Measurements from ENCODE around the gene UTP20.

UTP20 gene

DNA sequence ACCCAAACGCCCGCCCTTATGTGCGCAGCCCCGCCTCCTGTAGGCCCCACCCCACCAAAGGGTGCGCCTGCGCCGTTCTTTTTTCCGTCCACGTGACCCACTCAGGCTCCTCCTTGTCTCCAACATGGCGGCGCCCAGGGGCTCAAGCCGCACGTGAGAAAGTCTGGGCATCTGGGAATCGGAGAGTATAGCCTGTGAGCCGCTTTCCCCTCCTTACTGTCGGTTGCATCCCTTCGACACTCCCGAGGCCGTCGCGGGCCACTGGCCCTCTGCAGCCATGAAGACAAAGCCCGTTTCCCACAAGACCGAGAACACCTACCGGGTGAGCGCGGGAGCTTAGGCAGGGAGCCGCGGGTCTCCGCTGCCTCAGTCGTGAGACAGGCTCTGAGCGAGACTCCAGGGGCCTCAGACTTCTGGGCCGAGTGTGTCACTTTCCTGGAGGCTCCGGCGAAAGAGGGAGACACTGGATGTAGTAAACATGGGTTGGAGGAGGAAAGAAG lies at the start of gene UTP20:
TSS of gene UTP20 (plus strand) at position 100 of the 500 bp plus-strand sequence. CDS start at position 278, 178 bp downstream.
- peak; percentile 82 to 93 for DNase-seq (ENCODE audit: extremely low read depth in 1 of 2, low read depth in 1 of 2)

DNA sequence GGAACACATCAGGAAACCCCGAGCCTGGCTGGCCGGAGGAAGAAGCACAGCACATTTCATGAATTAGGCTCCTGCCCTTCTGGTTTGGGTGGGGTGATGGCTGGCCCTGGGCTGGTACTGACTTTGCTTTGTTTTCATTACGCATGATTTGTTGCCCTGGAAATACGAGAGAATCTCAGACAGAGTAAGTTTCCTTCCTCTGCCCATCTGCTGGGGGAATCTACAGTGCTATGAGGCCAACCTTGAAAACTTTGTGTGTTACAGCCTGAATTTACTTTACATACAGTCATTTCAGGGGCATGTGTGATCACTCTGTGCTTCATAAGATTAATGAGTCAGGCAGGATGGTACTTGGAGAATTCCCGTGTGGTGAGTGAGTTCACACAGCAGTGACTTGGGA lies 49.4 kb upstream of the UTP20 start:
- no peak for DNase-seq (ENCODE audit: extremely low read depth in 1 of 2, low read depth in 1 of 2)

DNA sequence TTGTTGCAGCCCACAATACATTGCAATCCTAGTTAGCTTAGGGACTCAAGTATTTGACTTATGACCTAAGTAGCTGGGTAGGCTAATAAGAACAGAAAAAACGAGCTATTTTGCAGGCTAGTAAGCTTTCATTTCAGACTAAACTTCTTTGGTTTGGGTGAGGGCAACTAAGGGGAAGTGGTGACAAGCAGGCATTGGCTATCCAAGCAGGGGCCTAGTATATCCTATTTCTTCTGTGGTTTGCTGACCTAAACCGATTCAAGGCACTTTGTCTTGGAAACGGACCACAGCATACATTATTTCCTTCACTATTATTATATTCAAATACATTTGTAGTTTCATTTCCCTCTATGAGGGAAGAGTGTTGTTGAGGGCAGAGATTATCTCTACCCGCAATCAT lies 48.3 kb upstream of the UTP20 start:
- no peak for DNase-seq (ENCODE audit: extremely low read depth in 1 of 2, low read depth in 1 of 2)

DNA sequence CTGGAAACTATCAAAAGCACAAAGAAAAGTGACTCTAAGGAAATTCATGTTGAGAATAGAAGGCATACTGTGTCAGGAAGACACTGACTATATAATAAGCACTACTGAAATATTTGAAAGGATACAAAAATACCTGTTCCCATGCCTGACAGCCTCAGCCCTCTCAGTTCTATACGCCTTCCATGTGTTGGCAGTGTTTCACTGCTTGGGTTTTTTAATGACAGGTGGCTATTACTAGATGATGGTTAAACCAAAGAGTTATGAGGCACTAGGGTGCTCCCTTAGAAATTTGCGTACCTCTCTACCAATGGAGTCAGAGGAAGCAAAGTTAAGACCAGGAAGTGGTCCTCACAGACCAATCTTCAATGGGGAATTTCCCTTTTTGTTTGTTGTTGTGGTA lies 44.2 kb upstream of the UTP20 start:
- no peak for DNase-seq (ENCODE audit: extremely low read depth in 1 of 2, low read depth in 1 of 2)

DNA sequence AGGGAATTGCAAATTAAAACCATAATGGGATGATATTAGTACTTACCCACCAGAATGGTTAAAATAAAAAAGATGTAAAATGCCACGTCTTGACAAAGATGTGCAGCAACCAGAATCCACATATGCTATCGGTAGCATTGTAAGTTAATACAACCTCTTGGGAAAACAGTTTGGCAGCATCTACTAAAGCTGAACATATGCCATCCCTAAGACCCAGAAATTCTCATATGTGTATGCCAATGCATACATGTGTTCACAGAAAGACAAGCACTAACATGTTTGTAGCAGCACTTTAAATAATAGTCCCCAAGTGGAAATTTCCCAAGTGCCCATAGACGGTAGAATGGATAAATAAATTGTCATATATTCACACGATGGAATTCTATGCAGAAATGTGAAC lies 41.6 kb upstream of the UTP20 start:
- DNase-seq (ENCODE audit: extremely low read depth in 1 of 2, low read depth in 1 of 2): no peak

DNA sequence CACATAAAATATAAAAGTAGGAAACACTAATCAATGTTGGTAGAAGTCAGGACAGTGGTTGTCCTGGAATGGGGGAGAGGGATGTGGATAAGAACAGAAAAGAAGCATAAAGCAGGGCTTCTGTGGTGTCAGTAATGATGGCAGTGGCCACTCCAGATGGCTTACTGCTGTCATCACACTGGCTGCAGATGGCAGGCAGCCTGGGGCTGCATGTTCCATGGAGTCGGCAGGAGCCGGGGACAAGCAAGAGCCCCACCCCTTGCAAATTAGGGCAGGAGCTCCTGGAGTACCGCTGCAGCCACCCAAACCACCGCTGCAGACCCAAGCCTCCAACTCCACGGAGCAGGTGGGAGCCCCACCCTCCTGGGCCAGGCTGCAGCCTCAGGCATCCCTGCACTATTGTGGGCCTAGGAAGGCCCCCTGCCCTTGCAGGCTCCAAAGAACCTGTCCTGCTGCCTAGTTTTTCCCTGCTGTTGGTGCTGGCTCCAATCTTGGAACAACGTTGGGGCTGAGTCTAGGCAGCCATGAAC lies 41.0 kb upstream of the UTP20 start:
- no peak for DNase-seq (ENCODE audit: extremely low read depth in 1 of 2, low read depth in 1 of 2)

DNA sequence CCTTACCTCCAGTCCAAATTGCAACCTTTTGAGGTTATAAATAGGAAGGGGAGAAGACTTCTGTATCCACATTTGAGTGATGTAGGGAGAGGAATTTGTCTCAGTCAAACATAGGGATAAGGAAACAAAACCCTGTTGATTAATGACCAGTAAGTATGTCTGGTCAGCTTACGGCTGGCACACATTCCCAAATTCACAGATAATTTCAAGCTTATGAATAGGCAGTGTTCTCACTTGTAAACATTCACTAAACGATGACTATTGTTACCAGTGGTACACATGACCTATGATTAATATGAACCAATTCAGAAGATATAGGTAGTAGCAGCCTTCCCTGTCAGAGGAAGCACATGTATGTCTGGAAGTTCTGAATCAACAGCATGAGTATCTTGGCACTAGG lies 36.8 kb upstream of the UTP20 start:
- no peak for DNase-seq (ENCODE audit: extremely low read depth in 1 of 2, low read depth in 1 of 2)

DNA sequence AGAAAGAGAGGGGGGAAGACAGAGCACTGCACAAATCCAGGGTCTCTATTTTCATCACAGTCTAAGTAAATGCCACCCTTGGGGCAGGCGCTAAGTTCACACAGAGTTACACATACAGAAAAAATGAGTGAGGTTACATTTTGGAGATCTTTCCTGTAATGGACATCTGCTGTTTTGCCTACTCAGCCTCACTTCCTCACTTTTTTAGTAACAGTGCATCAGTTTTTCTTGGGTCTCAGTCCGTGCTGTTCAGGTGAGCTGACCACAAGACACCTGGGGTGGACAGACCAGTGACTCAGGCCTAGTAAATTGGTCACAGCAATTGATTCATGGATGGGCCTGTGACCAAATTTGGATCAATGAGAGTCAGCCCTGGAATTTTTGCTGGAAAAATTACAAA lies 36.3 kb upstream of the UTP20 start:
- no peak for DNase-seq (ENCODE audit: extremely low read depth in 1 of 2, low read depth in 1 of 2)

DNA sequence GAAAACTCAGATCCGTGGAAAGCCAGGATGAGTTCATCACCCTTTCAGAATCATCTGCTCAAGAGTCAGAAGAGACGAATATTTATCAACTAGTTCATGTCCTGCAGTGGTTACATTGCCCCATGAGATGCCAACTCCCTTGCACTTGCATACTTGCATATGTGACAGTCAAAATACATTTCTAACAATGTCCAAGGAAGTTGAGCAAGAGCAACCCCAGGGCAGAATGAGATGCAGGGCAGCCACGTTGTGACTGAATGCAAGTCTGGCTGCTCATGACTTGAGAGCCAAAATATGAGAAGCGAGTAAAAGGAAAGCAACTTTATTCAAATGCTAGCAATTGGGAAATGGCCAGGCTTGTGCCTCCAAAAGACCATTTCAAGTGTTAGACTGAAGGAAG lies 23.6 kb upstream of the UTP20 start:
- no peak for DNase-seq (ENCODE audit: extremely low read depth in 1 of 2, low read depth in 1 of 2)

DNA sequence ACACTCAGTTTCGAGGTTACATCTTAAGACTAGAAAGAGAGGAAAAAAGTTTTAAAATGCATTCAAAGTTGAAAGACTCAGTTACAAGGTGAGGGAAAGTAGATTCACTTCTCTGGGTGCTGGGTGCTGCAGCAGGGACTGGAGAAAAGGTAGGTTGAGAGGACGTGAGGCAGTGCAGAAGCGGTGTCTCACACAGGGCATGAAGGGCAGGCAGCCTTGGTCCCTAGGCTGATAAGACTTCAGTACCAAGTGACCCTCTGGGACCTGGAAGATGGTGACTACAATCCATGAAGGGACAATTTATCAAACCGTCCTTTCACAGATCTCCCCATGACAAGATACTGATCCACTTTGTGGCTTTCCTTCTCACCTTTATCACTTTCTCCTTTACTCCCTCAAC lies 22.5 kb upstream of the UTP20 start:
- no peak for DNase-seq (ENCODE audit: extremely low read depth in 1 of 2, low read depth in 1 of 2)

DNA sequence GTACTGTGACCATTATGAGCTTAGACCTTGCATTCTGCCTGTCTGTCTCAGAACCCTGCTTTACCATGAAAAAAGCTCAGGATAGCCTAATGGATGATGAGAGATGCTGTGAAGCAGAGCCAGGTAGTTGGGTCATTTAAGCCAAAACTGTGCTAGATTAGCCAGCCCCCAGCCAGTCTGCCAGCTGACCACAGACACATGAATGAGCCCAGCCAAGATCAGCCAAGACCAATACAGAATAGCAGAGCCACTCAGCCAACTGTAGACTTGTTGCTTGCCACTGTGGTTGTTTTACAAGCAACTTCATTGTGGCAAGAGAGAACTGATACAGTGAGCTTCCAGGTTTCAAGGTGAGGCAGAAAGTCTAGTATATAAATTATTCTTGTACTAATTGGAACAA lies 12.8 kb upstream of the UTP20 start:
- DNase-seq (ENCODE audit: extremely low read depth in 1 of 2, low read depth in 1 of 2): no peak

DNA sequence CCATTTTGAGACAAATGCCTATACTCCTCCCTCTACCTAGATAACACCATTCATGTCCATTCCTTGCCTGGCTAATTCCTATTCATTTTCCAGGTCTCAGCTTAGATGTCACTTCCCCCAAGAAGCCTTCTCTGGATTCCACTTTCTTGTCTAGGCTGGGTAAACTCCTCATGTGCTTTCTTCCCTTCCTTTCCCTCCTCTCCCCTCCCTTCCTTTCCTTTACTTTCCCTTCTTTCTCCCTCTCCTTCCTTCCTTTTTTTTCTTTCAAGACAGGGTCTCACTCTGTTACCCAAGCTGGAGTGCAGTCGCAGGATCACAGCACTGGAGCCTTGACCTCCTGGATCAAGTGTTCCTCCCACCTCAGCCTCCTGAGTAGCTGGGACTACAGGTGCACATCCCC lies 3.5 kb upstream of the UTP20 start:
- no peak for DNase-seq (ENCODE audit: extremely low read depth in 1 of 2, low read depth in 1 of 2)

DNA sequence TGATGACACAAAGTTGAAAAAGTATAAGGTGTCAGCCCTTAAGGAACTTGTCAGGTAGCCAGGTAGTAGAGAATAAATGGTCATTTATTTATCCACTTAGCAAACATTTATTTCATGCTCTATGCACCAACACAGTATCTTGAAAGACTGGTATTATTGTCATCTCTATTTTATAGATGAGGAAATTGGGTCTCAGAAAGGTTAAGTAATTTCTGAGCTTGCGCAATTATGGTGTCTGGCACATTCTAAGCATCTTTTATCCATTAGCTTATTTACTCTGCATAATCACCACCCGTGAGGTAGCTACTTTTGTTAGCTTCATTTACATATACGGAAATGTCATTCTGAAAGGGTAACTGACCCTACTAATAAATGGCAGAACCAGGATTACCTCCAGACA lies 2.5 kb upstream of the UTP20 start:
- DNase-seq (ENCODE audit: extremely low read depth in 1 of 2, low read depth in 1 of 2): no peak

DNA sequence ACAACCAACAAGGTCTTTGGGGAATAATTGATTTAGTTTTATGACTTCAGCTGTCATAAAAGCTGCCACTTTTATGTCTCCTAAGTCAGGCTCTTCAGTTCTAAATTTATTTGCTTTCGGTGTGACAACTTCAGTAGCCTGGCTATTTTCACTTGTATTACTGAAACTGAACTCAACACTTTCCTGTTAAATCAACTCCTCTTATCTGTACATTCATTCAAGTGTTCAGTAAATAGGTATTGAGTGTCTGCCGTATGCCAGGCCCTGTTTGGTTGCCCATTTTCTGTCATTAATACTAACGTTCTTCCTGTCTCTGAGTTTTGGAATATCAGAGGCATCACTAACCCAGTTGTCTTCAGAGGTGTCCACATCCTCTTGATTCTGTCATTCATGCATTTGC lies 7.5 kb downstream of the UTP20 start:
- DNase-seq (ENCODE audit: extremely low read depth in 1 of 2, low read depth in 1 of 2): no peak

DNA sequence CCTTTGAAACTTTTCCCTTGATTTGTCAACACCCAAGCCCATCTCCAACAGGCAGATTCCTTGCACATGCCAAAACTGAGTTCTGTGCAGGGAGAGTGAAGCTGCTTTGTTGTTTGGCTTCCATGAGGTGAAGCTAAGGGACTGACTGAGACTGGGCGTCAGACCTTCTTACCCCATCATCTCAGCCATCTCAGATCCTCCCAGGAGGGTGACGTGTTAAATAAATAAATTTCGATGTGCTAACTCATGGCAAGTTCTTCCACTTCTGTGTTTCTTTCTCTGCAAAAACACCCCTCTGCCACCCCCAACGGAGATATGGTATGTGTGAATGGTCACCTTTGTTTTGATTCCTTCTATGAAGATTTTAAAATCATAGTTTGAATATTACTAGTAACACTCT lies 17.8 kb downstream of the UTP20 start:
- no peak for DNase-seq (ENCODE audit: extremely low read depth in 1 of 2, low read depth in 1 of 2)

DNA sequence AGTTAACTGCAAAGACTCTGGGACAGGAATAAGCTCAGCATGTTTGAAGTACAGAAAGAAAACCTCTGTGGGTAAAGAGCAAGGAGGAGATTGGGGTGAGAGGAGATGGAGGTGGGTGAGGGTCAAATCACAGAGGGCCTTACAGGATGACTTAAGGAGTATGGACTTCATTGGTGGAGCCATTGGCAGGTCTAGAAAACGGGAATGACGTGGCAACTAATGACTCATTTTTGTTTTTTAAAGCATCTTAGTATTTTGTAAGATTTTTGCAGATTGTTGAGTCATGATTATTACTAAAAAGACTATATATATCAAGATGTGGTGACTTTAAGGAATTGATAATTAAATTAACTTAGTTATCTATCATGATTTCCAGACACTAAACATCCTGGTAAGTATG lies 18.5 kb downstream of the UTP20 start:
- DNase-seq (ENCODE audit: extremely low read depth in 1 of 2, low read depth in 1 of 2): no peak

DNA sequence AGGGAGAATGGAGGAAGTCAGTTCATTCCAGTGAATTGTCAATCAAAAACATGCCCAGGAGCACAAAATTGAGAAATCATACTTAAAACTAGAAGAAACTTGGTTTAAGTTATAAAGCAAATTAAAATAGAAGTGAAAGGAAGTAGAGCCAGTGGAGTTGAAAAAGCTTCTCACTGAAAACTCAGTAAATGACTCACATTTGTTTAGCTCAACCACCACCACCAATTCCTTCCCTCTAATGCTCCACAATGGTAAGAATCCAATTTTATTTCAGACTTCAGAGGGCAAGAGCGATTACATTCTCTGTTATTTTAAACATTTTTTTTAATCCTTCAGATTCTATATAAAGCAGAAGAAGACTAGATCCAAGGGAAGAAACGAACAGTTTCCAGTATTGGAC lies 19.4 kb downstream of the UTP20 start:
- DNase-seq (ENCODE audit: extremely low read depth in 1 of 2, low read depth in 1 of 2): no peak

DNA sequence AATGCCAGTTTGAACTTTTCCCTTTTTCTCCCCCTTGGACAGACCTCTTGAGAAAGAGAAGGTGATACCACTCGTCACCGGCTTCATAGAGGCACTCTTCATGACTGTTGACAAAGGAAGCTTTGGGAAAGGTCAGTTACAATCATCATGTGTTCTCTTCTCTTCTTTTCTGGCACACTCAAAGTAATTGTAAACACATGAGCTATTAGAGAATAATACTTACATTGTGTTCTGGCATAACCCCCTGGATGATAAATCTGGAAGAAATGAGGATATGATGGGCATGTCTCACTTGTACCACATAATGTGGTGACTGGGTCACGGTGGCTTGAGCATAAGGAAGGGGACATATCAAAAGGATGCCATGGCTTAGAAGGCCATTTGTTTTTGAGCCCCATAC lies 20.0 kb downstream of the UTP20 start:
- no peak for DNase-seq (ENCODE audit: extremely low read depth in 1 of 2, low read depth in 1 of 2)

DNA sequence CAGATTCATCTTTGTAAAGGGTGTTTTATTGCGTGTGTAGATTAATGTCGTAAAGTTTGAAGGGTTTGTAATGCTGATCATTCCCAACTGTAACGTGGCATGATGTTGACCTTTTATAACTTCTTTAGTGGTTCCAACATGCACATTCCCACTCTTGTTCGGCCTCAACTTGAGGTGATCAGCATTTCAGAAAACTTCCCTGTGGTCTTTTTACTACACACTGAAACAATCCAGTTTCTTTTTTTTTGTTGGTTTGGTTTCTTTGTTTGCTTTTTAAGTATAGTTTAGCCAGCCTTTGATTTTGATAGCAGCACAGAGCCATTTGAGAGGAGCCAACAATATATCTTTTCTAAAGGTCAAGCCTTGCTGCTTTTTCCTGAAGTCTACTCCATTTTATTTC lies 22.8 kb downstream of the UTP20 start:
- DNase-seq (ENCODE audit: extremely low read depth in 1 of 2, low read depth in 1 of 2): no peak

DNA sequence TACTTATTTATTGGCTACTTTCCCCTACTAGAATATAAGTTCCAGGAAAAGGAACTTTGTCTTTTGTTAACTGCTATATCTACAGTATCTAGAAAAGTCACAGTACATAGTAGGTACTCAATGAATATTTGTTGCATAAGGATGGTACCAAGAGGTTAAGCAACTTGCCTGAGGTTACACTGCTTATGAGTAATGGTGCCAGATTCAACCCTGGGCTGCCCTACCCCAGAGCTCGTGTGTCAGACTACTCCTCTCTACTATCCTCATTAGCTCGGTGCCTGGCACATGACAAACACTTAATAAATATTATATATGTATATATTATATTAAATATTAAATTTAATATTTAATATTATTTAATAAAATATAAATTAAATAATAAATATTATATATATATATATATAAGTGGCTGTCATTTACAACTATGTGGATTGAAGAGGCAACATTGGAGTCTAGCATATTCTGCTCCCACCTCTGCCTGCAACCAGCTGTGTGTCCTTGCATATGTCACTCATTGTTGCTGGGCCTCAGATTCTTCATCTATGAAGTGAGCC lies 25.4 kb downstream of the UTP20 start:
- no peak for DNase-seq (ENCODE audit: extremely low read depth in 1 of 2, low read depth in 1 of 2)

DNA sequence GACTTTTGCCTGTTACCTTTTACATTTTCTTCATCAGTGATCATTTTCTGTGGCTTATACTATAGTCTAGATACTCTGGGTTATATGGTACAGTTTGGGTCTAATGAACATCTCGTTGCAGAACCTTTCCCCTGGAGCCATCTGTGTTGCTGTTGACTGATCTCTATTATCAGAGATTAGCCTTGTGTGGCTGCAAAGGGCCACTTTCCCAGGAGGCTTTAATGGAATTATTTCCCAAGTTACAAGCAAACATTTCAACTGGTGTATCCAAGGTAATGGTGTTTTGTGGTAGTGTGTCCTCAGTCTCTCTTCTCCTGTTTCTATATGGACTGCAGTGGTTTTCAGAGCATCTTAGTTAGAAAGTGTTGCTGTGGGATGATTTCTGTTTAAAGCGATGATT lies 25.9 kb downstream of the UTP20 start:
- DNase-seq (ENCODE audit: extremely low read depth in 1 of 2, low read depth in 1 of 2): no peak

DNA sequence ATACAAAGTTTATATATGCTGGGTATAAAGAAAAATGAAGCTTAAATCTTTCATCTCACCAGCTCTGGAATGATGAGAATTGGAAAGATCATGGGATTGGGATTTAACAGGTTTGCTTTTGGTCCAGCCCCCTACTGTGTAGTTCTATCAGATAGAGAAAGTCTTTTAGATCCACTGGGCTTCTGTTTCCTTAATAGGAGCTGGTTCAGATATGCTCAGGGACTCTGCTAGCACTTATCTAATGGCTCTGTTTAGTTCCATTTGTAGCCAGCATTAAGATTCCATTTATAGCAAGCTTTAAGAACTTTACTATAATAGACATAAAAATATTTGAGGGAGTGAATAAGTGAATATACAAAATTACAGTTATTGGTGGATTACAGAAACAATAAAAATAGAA lies 42.6 kb downstream of the UTP20 start:
- no peak for DNase-seq (ENCODE audit: extremely low read depth in 1 of 2, low read depth in 1 of 2)

DNA sequence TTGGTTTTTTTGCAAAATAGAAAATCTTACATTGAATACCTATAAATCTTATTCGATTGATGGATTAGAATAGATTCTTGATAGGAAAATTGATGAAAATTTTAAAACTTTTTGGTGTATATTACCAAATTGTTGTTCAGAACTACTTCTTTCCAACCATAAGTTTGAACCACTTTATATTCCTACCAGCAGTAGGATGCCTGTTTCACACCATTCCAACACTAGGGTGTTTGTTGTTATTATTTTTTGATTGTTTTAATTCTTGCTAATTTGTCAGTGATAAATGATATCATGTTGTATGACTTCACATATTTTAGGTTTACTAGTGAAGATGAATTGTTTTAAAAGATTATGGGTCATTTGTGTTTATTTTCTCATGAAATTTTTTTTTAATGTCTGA lies 43.4 kb downstream of the UTP20 start:
- no peak for DNase-seq (ENCODE audit: extremely low read depth in 1 of 2, low read depth in 1 of 2)
